Stomach smooth muscle (tissue), 2 donors: Measurements from ENCODE around the gene ARSB.

Experiments used
- H3K27ac ChIP-seq: one replicate; pipeline ENCODE4 v1.7.0; 2013; ENCODE audit warnings: mild to moderate bottlenecking, low read length, inconsistent platforms
- H3K27me3 ChIP-seq, 2 donors: one replicate each; pipeline ENCODE4 v1.7.0; 2013; ENCODE audit warnings: low read length in 2 of 2; ENCODE audit not compliant: insufficient read depth in 2 of 2, control insufficient read depth in 1 of 2
- H3K36me3 ChIP-seq, 2 donors: one replicate each; pipeline ENCODE4 v1.7.0; 2013; ENCODE audit warnings: low read length in 2 of 2; ENCODE audit not compliant: control insufficient read depth in 2 of 2, insufficient read depth in 2 of 2
- H3K4me1 ChIP-seq: one replicate; pipeline ENCODE4 v1.7.0; 2013; ENCODE audit warnings: low read length; ENCODE audit not compliant: control insufficient read depth, insufficient read depth
- H3K4me3 ChIP-seq, 2 donors: one replicate each; pipeline ENCODE4 v1.7.0; 2013; ENCODE audit warnings: low read length in 2 of 2
- H3K9ac ChIP-seq, 2 donors: one replicate each; pipeline ENCODE4 v1.7.0; 2013; ENCODE audit warnings: low read length in 2 of 2, mild to moderate bottlenecking in 1 of 2
- H3K9me3 ChIP-seq, 2 donors: one replicate each; pipeline ENCODE4 v1.7.0; 2013; ENCODE audit warnings: low read length in 2 of 2; ENCODE audit not compliant: control insufficient read depth in 2 of 2
- donor health status: healthy.
- donor health status: Pancreatic carcinoma.

Gene ARSB

GRCh38 chr5:78985116-78985724, at the start of gene ARSB:
Gene ARSB, minus strand, starts transcription at chr5:78985310. Its CDS starts 62 bp downstream, at chr5:78985248.
- Histone ChIP-seq H3K27me3 (no peaks in the 10 kb centered on the region), H3K36me3 (no peaks in the 10 kb centered on the region), H3K9me3 (no peaks in the 10 kb centered on the region), H3K27ac (peak within 1 kb of the TSS; percentile 90), H3K9ac (peak within 1 kb of the TSS; percentile 73 to 84), H3K4me3 (peak within 1 kb of the TSS; percentile 70 to 82), H3K4me1 (peaks cover 15% of the 10 kb centered on the region)

GRCh38 chr5:79032782-79033181, 47.7 kb upstream of the ARSB start:
- H3K4me3 ChIP-seq, result no peak overlapping the region

GRCh38 chr5:79032031-79032695, 47.1 kb upstream of the ARSB start:
- Histone ChIP-seq H3K27me3 (no peaks in the 10 kb centered on the region), H3K9ac (no peak overlapping the region), H3K9me3 (peaks cover 3 to 4% of the 10 kb centered on the region in 2 donors), H3K27ac (no peak overlapping the region), H3K36me3 (no peaks in the 10 kb centered on the region), H3K4me3 (no peak overlapping the region), H3K4me1 (no peaks in the 10 kb centered on the region)

More at GRCh38 chr5:79032782-79033181, 47.7 kb upstream of the ARSB start:
- Histone ChIP-seq H3K9me3 (peaks cover 3 to 7% of the 10 kb centered on the region in 2 donors), H3K27ac (no peak overlapping the region), H3K9ac (no peak overlapping the region), H3K4me1 (no peaks in the 10 kb centered on the region), H3K36me3 (no peaks in the 10 kb centered on the region), H3K27me3 (no peaks in the 10 kb centered on the region)

GRCh38 chr5:79031485-79031867, 46.4 kb upstream of the ARSB start:
- no peaks in the 10 kb centered on the region for H3K27me3 ChIP-seq
- H3K4me3 ChIP-seq, result no peak overlapping the region
- H3K9me3 ChIP-seq, result no peaks in the 10 kb centered on the region
- no peak overlapping the region for H3K27ac ChIP-seq
- H3K36me3 ChIP-seq, result no peaks in the 10 kb centered on the region
- H3K4me1 ChIP-seq, result no peaks in the 10 kb centered on the region
- H3K9ac ChIP-seq, result no peak overlapping the region

DNA sequence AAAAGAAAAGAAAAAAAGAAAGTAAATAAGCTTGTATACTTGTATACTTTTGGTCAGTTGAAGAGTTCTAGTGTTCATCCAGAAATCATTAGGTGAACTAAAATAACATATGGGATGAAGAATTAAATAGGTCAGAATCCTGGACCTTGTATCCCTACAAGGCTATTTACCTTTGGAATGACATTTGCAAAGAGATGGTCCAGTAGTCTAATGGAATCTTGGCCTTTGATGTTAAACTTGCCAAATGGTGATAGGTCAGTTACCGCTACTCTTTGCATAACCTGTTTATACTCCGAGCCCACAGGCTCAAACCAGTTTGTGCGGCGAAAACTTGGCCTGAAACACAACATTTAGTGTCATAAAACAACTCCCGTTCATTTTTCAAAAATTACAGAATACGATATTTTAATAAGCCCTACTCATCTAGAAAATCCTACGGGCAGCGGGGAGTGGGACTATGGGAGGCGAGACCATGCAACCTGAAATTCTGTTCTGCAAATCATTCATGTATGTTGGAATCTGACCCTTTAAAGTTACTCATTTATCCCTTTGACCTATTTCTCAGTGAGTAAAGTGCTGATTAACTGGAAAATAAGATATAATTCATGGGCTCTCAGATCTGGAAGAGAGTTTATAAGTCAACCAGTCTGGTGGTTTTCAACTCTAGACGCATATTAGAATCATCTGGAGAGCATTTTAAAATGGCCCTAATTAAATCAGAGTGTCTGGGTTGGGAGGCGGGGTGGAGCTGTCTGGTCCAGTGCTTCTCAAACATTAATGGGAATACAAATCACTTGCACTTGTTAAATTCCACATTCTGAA, 45.8 kb upstream of the ARSB start:
- Histone ChIP-seq H3K27me3 (no peaks in the 10 kb centered on the region), H3K9ac (no peak overlapping the region), H3K4me1 (no peaks in the 10 kb centered on the region), H3K36me3 (no peaks in the 10 kb centered on the region), H3K4me3 (no peak overlapping the region), H3K9me3 (no peaks in the 10 kb centered on the region), H3K27ac (no peak overlapping the region)

- peak overlapping the region; percentile 26 to 68 for H3K9ac ChIP-seq
- H3K27ac ChIP-seq, result no peak overlapping the region
- no peaks in the 10 kb centered on the region for H3K27me3 ChIP-seq
- no peaks in the 10 kb centered on the region for H3K9me3 ChIP-seq
- no peaks in the 10 kb centered on the region for H3K4me1 ChIP-seq
- H3K4me3 ChIP-seq, result peak overlapping the region; percentile 8 to 73
- no peaks in the 10 kb centered on the region for H3K36me3 ChIP-seq
Measured at GRCh38 chr5:79025054-79025472, 40.0 kb upstream of the ARSB start.

- Histone ChIP-seq H3K4me3 (no peak overlapping the region), H3K36me3 (no peaks in the 10 kb centered on the region), H3K27ac (no peak overlapping the region), H3K27me3 (no peaks in the 10 kb centered on the region), H3K9me3 (no peaks in the 10 kb centered on the region), H3K9ac (no peak overlapping the region), H3K4me1 (no peaks in the 10 kb centered on the region)
Measured at GRCh38 chr5:79023947-79024346, 38.8 kb upstream of the ARSB start.

- Histone ChIP-seq H3K27ac (no peak overlapping the region), H3K4me1 (no peaks in the 10 kb centered on the region), H3K4me3 (no peak overlapping the region), H3K9me3 (no peaks in the 10 kb centered on the region), H3K27me3 (no peaks in the 10 kb centered on the region), H3K9ac (no peak overlapping the region), H3K36me3 (no peaks in the 10 kb centered on the region)
Measured at GRCh38 chr5:79023348-79023747, 38.2 kb upstream of the ARSB start.

DNA sequence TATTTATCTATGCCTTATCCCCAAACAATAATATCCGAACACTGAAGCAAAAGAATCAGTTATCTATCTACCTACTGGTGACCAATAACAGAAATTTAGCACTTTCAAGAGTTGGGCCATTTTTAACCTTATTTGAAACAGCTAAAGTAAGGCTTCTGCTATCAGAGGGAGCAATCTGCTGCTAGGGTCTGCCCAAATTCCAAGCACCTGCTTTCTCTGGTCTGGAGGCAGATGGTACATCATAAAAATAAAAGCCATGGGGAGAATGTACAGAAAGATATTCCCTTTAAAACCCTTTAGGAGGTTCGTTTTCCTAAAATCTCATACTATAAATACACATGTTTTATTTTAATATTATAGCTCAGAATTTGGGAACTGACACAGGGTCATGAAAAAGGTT, 37.7 kb upstream of the ARSB start:
- no peaks in the 10 kb centered on the region for H3K9me3 ChIP-seq
- no peaks in the 10 kb centered on the region for H3K27me3 ChIP-seq
- no peaks in the 10 kb centered on the region for H3K4me1 ChIP-seq
- no peaks in the 10 kb centered on the region for H3K36me3 ChIP-seq
- H3K27ac ChIP-seq, result no peak overlapping the region
- H3K9ac ChIP-seq, result no peak overlapping the region
- H3K4me3 ChIP-seq, result no peak overlapping the region

- Histone ChIP-seq H3K27ac (no peak overlapping the region), H3K27me3 (no peaks in the 10 kb centered on the region), H3K4me1 (no peaks in the 10 kb centered on the region), H3K4me3 (no peak overlapping the region), H3K36me3 (no peaks in the 10 kb centered on the region), H3K9me3 (no peaks in the 10 kb centered on the region), H3K9ac (no peak overlapping the region)
Measured at GRCh38 chr5:79021753-79022152, 36.6 kb upstream of the ARSB start.
